ENCODE data around the gene ATP6V1E1.
"Not testable (repeated sequence)": the region's sequence is repeated elsewhere in the genome, so short reads cannot be mapped to it uniquely, and the experiment has no call there.

Gene ATP6V1E1

DNA sequence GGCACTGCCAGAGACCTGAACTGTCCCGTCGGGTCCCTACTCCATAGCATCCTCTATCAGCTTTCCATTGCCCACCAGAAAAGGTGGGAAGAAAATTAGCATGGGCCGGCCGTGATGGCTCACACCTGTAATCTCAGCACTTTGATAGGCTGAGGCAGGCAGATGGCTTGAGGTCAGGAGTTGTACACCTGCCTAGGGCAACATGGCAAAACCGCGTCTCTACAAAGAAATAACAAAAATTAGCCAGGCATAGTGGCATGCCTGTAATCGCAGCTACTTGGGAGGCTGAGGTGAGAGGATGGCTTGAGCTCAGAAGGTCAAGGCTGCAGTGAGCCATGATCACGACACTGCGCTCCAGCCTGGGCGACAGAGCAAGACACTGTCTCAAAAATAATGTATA, 61.8 kb downstream of the ATP6V1E1 start:
- Histone ChIP-seq H3K27me3 (ENCODE audit: insufficient read depth, low read length, poor library complexity) (no peaks in the 10 kb centered on the region), H3K9me3 (ENCODE audit: insufficient read depth, low read length, severe bottlenecking) (no peaks in the 10 kb centered on the region), H4K20me1 (ENCODE audit: insufficient read depth, low read length) (no peaks in the 10 kb centered on the region), H3K4me3 (ENCODE audit: low read depth in 1 of 2, low read length in 2 of 2) (no peak overlapping the region), H2AFZ (ENCODE audit: low read depth, low read length) (no peak overlapping the region), H3K79me2 (ENCODE audit: insufficient read depth, low read length) (no peaks in the 10 kb centered on the region), H3K4me2 (ENCODE audit: insufficient read depth, low read length) (no peak overlapping the region), H3K27ac (ENCODE audit: low read length) (no peak overlapping the region), H3K36me3 (ENCODE audit: insufficient read depth, low read length) (no peaks in the 10 kb centered on the region), H3K9ac (ENCODE audit: low read depth, low read length) (no peak overlapping the region), H3K4me1 (ENCODE audit: insufficient read depth, low read length) (no peaks in the 10 kb centered on the region)
- ATAC-seq (ENCODE audit: insufficient read depth, low read depth) (no peak), DNase-seq (no peak)
- no peak for TF ChIP-seq EZH2 (IDR thresholded peaks at IDR 0.05; ENCODE audit: borderline replicate concordance, low read depth, low read length, severe bottlenecking)
- TF ChIP-seq, protein P1, sequence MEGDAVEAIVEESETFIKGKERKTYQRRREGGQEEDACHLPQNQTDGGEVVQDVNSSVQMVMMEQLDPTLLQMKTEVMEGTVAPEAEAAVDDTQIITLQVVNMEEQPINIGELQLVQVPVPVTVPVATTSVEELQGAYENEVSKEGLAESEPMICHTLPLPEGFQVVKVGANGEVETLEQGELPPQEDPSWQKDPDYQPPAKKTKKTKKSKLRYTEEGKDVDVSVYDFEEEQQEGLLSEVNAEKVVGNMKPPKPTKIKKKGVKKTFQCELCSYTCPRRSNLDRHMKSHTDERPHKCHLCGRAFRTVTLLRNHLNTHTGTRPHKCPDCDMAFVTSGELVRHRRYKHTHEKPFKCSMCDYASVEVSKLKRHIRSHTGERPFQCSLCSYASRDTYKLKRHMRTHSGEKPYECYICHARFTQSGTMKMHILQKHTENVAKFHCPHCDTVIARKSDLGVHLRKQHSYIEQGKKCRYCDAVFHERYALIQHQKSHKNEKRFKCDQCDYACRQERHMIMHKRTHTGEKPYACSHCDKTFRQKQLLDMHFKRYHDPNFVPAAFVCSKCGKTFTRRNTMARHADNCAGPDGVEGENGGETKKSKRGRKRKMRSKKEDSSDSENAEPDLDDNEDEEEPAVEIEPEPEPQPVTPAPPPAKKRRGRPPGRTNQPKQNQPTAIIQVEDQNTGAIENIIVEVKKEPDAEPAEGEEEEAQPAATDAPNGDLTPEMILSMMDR (IDR thresholded peaks at IDR 0.05; ENCODE audit: borderline replicate concordance, extremely low read depth, low read length, poor library complexity, severe bottlenecking) = no peak

DNA sequence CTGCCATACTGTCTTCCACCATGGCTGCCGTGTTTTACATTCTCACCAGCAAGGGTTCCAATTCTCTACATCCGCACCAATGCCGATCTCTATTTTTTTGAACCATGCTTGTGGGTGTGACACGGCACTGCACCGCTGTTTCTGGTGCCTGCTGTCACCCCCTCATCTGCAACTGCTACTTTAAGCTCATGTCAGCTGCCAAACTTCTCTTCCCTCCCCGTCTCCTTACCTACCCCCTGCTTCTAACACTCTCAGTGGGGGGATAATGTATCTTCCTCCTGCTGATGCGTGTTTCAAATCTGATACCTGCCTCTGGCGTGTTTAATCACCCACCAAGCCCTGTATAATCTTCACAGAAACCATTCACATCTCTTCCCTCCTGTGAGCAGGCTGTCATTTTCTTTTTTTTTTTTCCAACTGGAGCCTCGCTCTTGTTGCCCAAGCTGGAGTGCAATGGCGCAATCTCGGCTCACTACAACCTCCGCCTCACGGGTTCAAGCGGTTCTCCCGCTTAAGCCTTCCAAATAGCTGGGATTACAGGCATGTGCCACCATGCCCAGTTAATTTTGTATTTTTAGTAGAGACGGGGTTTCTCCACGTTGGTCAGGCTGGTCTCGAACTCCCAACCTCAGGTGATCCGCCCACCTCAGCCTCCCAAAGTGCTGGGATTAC, 62.4 kb downstream of the ATP6V1E1 start:
- H3K9me3 ChIP-seq (ENCODE audit: insufficient read depth, low read length, severe bottlenecking); H2AFZ ChIP-seq (ENCODE audit: low read depth, low read length); H3K4me2 ChIP-seq (ENCODE audit: insufficient read depth, low read length); H3K27ac ChIP-seq (ENCODE audit: low read length); DNase-seq; H3K4me1 ChIP-seq (ENCODE audit: insufficient read depth, low read length); H4K20me1 ChIP-seq (ENCODE audit: insufficient read depth, low read length); H3K27me3 ChIP-seq (ENCODE audit: insufficient read depth, low read length, poor library complexity); ATAC-seq (ENCODE audit: insufficient read depth, low read depth); H3K9ac ChIP-seq (ENCODE audit: low read depth, low read length); H3K79me2 ChIP-seq (ENCODE audit: insufficient read depth, low read length); H3K4me3 ChIP-seq (ENCODE audit: low read depth in 1 of 2, low read length in 2 of 2); H3K36me3 ChIP-seq (ENCODE audit: insufficient read depth, low read length): not testable (repeated sequence)

DNA sequence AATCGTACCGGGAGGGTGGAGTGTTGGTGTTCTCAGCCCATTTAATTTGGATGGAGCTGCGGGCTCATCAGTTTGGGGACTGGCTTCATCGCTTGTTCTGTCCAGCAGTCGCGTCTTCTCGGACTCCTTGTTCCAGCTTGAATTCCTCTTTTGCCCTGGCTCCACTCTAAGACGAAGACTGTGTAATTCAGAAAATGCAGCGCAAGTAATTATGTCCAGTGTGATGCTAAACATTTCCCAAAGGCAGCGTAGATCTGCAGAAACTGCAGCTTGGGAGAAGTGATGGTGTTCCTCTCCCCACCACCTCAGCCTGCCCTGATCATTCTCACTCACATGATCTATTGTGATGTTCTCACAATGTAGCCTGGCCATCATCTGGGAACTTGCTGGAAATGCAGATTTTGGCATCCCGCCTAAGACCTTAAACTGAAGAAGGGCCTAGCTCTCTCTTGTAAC, 64.6 kb downstream of the ATP6V1E1 start:
- Histone ChIP-seq H3K9ac (ENCODE audit: low read depth, low read length) (no peak overlapping the region), H3K4me3 (ENCODE audit: low read depth in 1 of 2, low read length in 2 of 2) (no peak overlapping the region), H3K4me1 (ENCODE audit: insufficient read depth, low read length) (no peaks in the 10 kb centered on the region), H3K9me3 (ENCODE audit: insufficient read depth, low read length, severe bottlenecking) (no peaks in the 10 kb centered on the region), H2AFZ (ENCODE audit: low read depth, low read length) (no peak overlapping the region), H3K27ac (ENCODE audit: low read length) (no peak overlapping the region), H3K27me3 (ENCODE audit: insufficient read depth, low read length, poor library complexity) (no peaks in the 10 kb centered on the region), H3K36me3 (ENCODE audit: insufficient read depth, low read length) (no peaks in the 10 kb centered on the region), H3K79me2 (ENCODE audit: insufficient read depth, low read length) (no peaks in the 10 kb centered on the region), H4K20me1 (ENCODE audit: insufficient read depth, low read length) (no peaks in the 10 kb centered on the region), H3K4me2 (ENCODE audit: insufficient read depth, low read length) (no peak overlapping the region)
- ATAC-seq (ENCODE audit: insufficient read depth, low read depth) (no peak), DNase-seq (no peak)
- TF ChIP-seq, protein P1 (IDR thresholded peaks at IDR 0.05; ENCODE audit: borderline replicate concordance, extremely low read depth, low read length, poor library complexity, severe bottlenecking) = no peak
- no peak for TF ChIP-seq EZH2 (IDR thresholded peaks at IDR 0.05; ENCODE audit: borderline replicate concordance, low read depth, low read length, severe bottlenecking)

DNA sequence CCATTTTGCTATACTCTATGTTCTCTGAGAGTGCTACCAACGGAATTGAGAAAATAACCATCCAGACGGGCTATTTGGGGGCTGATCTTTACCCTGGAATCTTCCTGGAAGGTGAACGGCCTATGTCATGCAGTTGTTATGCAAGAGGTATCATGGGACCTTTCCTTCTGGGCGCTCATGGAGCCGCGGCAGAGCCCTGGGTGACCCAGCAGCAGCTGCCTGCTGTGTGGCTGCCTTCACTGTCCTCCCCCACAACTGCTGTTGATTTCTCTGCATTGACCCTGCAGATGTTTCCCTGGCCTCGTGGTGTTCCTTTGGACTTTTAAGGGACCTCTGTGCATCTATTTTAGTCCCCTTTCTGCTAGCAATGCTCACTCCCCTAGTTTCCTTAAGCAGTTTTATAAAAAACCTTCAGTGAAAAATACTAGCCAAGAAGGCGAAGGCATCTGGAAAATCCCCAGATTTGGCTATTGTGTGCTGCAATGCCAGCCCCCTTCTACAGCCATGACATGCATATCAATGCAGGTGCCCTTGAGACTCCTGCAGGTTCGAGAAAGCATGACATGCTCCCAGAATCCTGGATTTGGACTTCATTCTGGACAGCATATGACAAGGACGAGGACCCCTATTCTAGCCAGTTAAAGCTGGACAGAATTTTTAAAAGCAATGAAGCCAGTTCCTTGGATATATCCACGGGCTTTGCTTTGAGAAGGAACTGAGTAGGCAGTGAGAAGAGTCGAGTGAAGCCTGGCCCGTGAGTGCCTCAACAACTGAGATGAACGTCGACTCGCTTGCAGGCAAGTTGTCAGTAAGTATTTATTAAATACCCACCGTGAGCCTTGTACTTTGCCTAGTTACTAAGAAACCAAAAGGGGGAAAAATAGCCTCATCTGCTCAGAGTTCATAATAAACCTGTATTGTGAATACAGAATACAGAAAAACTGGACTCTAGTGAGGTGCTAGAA, 65.4 kb downstream of the ATP6V1E1 start, which contains the start of gene SLC25A18:
SLC25A18 (plus strand) TSS at position 593 of the 965 bp plus-strand sequence. CDS start 16,447 bp downstream, outside the sequence.
- no peaks in the 10 kb centered on the region for H3K4me1 ChIP-seq (ENCODE audit: insufficient read depth, low read length)
- H2AFZ ChIP-seq (ENCODE audit: low read depth, low read length) = no peak within 1 kb of the TSS
- ATAC-seq (ENCODE audit: insufficient read depth, low read depth) (no peak), DNase-seq (no peak)
- no peak within 1 kb of the TSS for H3K9ac ChIP-seq (ENCODE audit: low read depth, low read length)
- TF ChIP-seq, protein P1 (IDR thresholded peaks at IDR 0.05; ENCODE audit: borderline replicate concordance, extremely low read depth, low read length, poor library complexity, severe bottlenecking) = no peak
- no peak for TF ChIP-seq EZH2 (IDR thresholded peaks at IDR 0.05; ENCODE audit: borderline replicate concordance, low read depth, low read length, severe bottlenecking)
- no peak within 1 kb of the TSS for H3K4me2 ChIP-seq (ENCODE audit: insufficient read depth, low read length)
- H4K20me1 ChIP-seq (ENCODE audit: insufficient read depth, low read length) = no peaks in the 10 kb centered on the region
- no peaks in the 10 kb centered on the region for H3K79me2 ChIP-seq (ENCODE audit: insufficient read depth, low read length)
- no peak within 1 kb of the TSS for H3K27ac ChIP-seq (ENCODE audit: low read length)
- no peaks in the 10 kb centered on the region for H3K9me3 ChIP-seq (ENCODE audit: insufficient read depth, low read length, severe bottlenecking)
- H3K36me3 ChIP-seq (ENCODE audit: insufficient read depth, low read length) = no peaks in the 10 kb centered on the region
- H3K4me3 ChIP-seq (ENCODE audit: low read depth in 1 of 2, low read length in 2 of 2) = no peak within 1 kb of the TSS
- H3K27me3 ChIP-seq (ENCODE audit: insufficient read depth, low read length, poor library complexity) = no peaks in the 10 kb centered on the region
